NT2/D1 (cell line): ENCODE data around the gene GGTLC2.
"Not testable (repeated sequence)": the region's sequence is repeated elsewhere in the genome, so short reads cannot be mapped to it uniquely, and the experiment has no call there.

Experiments
- SUZ12 ChIP-seq: IDR thresholded peaks from 2 replicates; pipeline ENCODE4 v1.6.1; 2011; ENCODE audit not compliant: insufficient read length, insufficient read depth; ENCODE audit errors: extremely low read depth
- YY1 ChIP-seq: IDR thresholded peaks from 2 replicates; pipeline ENCODE4 v1.6.1; 2011; ENCODE audit not compliant: insufficient read length, insufficient read depth
- ZNF274 ChIP-seq: IDR thresholded peaks from 2 replicates; pipeline ENCODE4 v1.6.1; 2011; ENCODE audit warnings: mild to moderate bottlenecking, low read depth, low read length

GRCh38 chr22:22636260-22636659, 8.2 kb upstream of the GGTLC2 start:
- not testable (repeated sequence) for TF ChIP-seq SUZ12, YY1, ZNF274
